HG03565 (cell line): Measurements from ENCODE around the gene BABAM2.
"Not testable (repeated sequence)": the region's sequence is repeated elsewhere in the genome, so short reads cannot be mapped to it uniquely, and the experiment has no call there.

Experiments
- ATAC-seq: cut with Tn5 transposase; IDR thresholded peaks from one replicate; pipeline ENCODE4 v1.9.1; 2021; ENCODE audit warnings: mild to moderate bottlenecking, moderate library complexity; ENCODE audit not compliant: unreplicated experiment

The BABAM2 gene

GRCh38 chr2:27968957-27969356 is 78.4 kb downstream of the BABAM2 start:
- not testable (repeated sequence) for ATAC-seq

- no peak for ATAC-seq
These were observed 81.8 kb downstream of the BABAM2 start for GRCh38 chr2:27972311-27972710.

- no peak for ATAC-seq
These were observed 83.1 kb downstream of the BABAM2 start for GRCh38 chr2:27973592-27973991.

GRCh38 chr2:27976308-27976707 is 85.8 kb downstream of the BABAM2 start:
- ATAC-seq, result no peak

GRCh38 chr2:27977731-27978312 is 87.3 kb downstream of the BABAM2 start:
- ATAC-seq, result no peak

GRCh38 chr2:27978761-27979160 is 88.2 kb downstream of the BABAM2 start:
- not testable (repeated sequence) for ATAC-seq

GRCh38 chr2:27980242-27980641 is 89.7 kb downstream of the BABAM2 start:
- no peak for ATAC-seq

- no peak for ATAC-seq
These were observed 93.6 kb downstream of the BABAM2 start for GRCh38 chr2:27984153-27984552.

GRCh38 chr2:27988306-27988705 is 97.8 kb downstream of the BABAM2 start:
- ATAC-seq, result no peak

- no peak for ATAC-seq
These were observed 98.2 kb downstream of the BABAM2 start for GRCh38 chr2:27988718-27989117.

- no peak for ATAC-seq
These were observed 98.6 kb downstream of the BABAM2 start for GRCh38 chr2:27989149-27989548.

- ATAC-seq, result no peak
These were observed 99.6 kb downstream of the BABAM2 start for GRCh38 chr2:27990030-27990590.

- no peak for ATAC-seq
These were observed 100.6 kb downstream of the BABAM2 start for GRCh38 chr2:27991146-27991545.

- no peak for ATAC-seq
These were observed 102.4 kb downstream of the BABAM2 start for GRCh38 chr2:27992787-27993401.

- ATAC-seq, result no peak
These were observed 102.9 kb downstream of the BABAM2 start for GRCh38 chr2:27993402-27993787.

- no peak for ATAC-seq
These were observed 103.6 kb downstream of the BABAM2 start for GRCh38 chr2:27993950-27994728.

GRCh38 chr2:27996156-27996922 is 105.8 kb downstream of the BABAM2 start:
- no peak for ATAC-seq

GRCh38 chr2:28000287-28000686 is 109.8 kb downstream of the BABAM2 start:
- ATAC-seq, result no peak

- ATAC-seq, result no peak
These were observed 111.7 kb downstream of the BABAM2 start for GRCh38 chr2:28002181-28002580.

GRCh38 chr2:28004086-28004485 is 113.6 kb downstream of the BABAM2 start:
- ATAC-seq, result no peak

- ATAC-seq, result no peak
These were observed 119.2 kb downstream of the BABAM2 start for GRCh38 chr2:28009732-28010131.
